SU-DHL-6 (cell line): ENCODE measurements around the gene RGS11.

Experiments used
- EZH2phosphoT487 ChIP-seq: fragments of 200-600 bp; sonication (generic), shearing (Covaris generic); conservative IDR thresholded peaks from 2 replicates; pipeline ENCODE4 v1.6.1; 2018; ENCODE audit warnings: mild to moderate bottlenecking, antibody characterized with exemption, low read length, moderate library complexity, mixed read lengths
- TF ChIP-seq, protein P1 (sequence below): fragments of 200-600 bp; sonication (generic); IDR thresholded peaks from one replicate; pipeline ENCODE4 v1.5.1; 2017; ENCODE audit warnings: antibody characterized with exemption, mild to moderate bottlenecking, low read length, moderate library complexity; ENCODE audit not compliant: insufficient read depth, poor library complexity, severe bottlenecking

- TF ChIP-seq, protein P1, sequence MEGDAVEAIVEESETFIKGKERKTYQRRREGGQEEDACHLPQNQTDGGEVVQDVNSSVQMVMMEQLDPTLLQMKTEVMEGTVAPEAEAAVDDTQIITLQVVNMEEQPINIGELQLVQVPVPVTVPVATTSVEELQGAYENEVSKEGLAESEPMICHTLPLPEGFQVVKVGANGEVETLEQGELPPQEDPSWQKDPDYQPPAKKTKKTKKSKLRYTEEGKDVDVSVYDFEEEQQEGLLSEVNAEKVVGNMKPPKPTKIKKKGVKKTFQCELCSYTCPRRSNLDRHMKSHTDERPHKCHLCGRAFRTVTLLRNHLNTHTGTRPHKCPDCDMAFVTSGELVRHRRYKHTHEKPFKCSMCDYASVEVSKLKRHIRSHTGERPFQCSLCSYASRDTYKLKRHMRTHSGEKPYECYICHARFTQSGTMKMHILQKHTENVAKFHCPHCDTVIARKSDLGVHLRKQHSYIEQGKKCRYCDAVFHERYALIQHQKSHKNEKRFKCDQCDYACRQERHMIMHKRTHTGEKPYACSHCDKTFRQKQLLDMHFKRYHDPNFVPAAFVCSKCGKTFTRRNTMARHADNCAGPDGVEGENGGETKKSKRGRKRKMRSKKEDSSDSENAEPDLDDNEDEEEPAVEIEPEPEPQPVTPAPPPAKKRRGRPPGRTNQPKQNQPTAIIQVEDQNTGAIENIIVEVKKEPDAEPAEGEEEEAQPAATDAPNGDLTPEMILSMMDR = no peak
- no peak for TF ChIP-seq EZH2phosphoT487
Measured at GRCh38 chr16:316741-317464, 41.2 kb upstream of the RGS11 start.
